RPMI8226 (cell line): ENCODE measurements around the gene MYL2.
A peak's percentile ranks its signal among the peaks of the same experiment; 100 is the strongest.
"Not testable (repeated sequence)": the region's sequence is repeated elsewhere in the genome, so short reads cannot be mapped to it uniquely, and the experiment has no call there.

Experiments used
- DNase-seq: peaks from one replicate; pipeline ENCODE4 v3.0.0-alpha.2; 2015

Gene MYL2

DNA sequence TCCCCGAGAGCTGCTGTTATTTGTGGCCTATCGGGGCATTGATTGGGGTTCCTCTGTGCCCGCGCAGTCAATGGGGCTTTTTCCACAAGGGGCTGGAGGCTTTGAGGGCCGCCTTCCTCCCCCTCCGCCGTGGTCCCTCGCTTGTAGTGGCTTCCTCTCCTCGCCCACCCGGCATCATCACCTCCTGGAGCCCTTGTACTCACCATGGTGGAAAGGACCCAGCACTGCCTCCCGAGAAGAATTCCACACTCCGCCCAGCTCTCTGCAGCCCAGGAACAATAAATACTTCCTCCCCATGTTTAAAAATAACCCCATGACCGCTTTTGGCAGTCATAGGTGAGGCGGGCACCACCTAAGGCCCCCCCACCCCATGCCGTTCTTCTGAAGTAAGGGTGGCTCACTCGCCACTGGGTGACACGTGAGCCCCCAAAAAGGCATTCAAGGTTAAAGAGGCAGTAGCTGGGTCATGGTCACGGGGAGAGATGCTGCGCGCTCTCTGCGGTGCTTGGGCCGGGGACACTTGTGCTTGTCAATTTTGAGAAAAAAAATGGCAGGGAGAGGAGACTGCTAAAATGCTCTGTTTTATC is at the start of gene MYL2:
TSS of gene MYL2 (minus strand) at position 256 of the 587 bp plus-strand sequence. CDS start at position 206, 50 bp downstream.
- no peak for DNase-seq

DNA sequence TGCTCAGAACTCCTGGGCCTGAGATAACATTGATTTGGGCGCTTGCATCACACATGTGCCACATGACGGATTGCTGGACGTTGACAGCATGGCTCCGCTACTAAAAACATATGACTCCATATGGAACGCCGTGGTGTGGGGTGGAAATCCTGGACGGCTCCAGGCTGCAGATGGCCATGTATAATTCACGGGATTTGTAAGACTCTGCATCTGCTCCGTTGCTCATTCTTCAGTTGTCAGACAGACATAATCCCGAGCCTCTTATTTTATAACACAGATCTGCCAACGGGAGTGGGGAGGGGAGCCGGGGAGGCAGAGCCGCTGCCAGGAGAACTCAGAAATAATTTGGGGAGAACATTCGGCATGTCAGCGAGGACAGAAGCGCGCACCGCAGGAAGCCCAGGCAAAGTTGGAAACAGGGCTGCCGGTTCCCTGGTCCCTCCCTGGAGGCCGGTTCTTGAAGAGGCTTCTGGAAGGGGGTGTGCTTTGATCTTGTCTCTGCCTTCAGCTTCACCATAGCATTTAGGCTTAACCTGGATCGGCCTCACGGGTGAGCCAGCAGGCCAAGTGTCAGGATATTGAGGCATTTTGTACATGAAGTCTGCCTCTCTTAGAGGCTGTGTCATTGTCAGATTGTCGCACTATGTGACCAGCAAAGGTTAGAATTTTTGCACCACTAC is 45.8 kb upstream of the MYL2 start:
- no peak for DNase-seq

DNA sequence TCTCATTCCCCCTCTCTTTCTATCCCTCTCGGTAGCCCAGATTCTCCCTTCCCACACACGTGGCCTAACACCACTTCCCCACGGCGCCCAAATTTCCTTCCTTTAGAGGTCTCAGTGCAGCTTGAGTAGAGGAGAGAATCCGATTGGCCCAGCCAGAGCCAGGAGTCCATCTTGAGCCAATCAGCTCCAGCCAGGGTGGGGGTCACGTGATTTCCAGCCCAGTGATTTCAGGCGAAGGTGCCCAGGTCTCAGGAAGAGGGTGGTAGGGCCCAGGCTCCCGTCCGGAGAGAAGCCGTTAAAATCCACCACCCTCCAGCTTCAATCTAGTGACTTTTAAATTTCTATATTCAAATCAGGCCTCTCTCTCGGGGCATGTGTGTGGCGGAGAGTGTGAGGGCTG is 45.2 kb upstream of the MYL2 start:
- no peak for DNase-seq

GRCh38 chr12:110960795-110961194 is 40.4 kb upstream of the MYL2 start:
- DNase-seq, result no peak

GRCh38 chr12:110957652-110958051 is 37.3 kb upstream of the MYL2 start:
- DNase-seq, result no peak

- DNase-seq, result no peak
These were observed 36.8 kb upstream of the MYL2 start for GRCh38 chr12:110957159-110957558.

GRCh38 chr12:110950867-110951266 is 30.5 kb upstream of the MYL2 start:
- DNase-seq, result not testable (repeated sequence)

DNA sequence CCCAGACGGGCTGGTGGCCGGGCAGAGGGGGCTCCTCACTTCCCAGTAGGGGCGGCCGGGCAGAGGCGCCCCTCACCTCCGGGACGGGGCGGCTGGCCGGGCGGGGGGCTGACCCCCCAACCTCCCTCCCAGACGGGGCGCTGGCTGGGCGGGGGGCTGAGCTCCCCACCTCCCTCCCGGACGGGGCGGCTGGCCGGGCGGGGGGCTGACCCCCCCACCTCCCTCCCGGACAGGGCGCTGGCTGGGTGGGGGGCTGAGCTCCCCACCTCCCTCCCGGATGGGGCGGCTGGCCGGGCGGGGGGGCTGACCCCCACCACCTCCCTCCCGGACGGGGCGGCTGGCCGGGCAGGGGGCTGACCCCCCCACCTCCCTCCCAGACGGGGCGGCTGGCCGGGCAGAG is 30.1 kb upstream of the MYL2 start:
- DNase-seq, result not testable (repeated sequence)

GRCh38 chr12:110948041-110948440 is 27.7 kb upstream of the MYL2 start:
- DNase-seq, result no peak

- no peak for DNase-seq
These were observed 23.0 kb upstream of the MYL2 start for GRCh38 chr12:110943373-110943772.

GRCh38 chr12:110941391-110941790 is 21.0 kb upstream of the MYL2 start:
- no peak for DNase-seq

DNA sequence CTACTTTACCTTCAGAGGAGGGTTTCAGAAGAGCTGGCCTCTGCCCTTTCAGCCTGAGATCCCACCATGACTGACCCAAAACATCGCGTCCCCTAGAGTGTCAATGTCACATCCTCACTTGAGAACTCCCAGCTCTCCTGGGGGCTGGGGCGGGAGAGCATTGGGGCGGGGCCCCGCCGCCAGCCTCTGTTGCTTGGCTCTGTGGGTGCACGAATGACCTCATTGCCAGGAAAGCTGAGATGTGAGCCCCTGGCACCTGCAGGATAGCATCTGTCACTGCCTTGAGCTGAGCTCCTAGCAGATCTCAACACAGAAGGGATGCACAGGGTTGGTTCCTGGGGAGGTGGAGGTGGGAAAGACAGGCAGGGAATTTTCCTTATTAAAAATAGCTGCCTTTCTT is 20.6 kb upstream of the MYL2 start:
- DNase-seq, result no peak

DNA sequence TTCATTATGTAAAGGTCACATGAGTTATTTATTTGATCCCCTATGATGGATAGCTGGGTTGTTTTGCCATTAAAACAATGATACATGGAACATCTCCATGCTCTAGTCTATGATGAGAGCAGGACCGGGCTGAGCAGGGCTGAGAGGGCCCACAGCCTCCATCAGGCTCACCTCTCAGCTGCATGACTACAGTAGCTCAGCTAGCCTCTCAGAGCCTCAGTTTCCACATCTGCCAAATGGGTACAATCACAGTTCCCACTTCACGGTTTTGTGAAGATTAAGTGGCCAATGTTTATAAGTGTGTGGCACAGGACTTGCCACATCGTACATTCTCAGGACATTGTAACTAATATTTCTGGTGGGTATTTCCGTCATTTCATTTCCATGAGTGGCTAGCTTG is 19.9 kb upstream of the MYL2 start:
- no peak for DNase-seq

- peak; percentile 64 for DNase-seq
These were observed 16.8 kb upstream of the MYL2 start for GRCh38 chr12:110937104-110937641.

GRCh38 chr12:110936367-110937103 is 16.2 kb upstream of the MYL2 start:
- DNase-seq, result no peak

- no peak for DNase-seq
These were observed 15.2 kb upstream of the MYL2 start for GRCh38 chr12:110935588-110935987.

- no peak for DNase-seq
These were observed 13.9 kb upstream of the MYL2 start for GRCh38 chr12:110934093-110934852.

DNA sequence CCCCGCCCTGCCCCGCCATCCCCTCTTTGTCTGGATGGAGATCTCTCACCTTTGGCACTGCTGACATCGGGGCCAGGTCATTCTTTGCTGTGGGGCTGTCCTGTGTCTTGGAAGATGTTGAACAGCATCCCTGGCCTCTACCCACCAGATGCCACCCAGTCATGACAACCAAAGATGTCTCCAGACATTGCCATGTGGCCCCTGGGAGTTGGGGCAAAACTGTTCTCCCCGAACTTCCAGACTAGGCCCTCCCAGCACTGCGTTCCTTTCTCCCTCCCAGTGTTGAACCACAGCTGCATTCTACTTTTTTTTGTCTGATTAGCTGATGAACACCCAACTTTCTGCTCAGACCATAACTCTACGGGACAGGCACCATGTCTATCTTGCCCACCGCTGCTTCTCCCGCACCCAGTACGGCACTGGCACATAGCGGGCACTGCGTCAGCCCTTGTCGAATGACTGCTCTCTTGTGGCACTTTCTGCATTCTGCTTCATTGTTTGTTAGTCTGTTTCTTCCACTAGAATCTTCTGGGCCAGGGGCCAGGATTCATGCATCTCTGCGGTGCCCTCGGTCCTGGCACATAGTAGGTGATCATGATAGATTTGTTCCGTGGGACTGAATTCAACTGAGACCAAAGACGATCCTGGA is 13.1 kb upstream of the MYL2 start:
- DNase-seq, result no peak

- peak; percentile 18 for DNase-seq
These were observed 11.7 kb upstream of the MYL2 start for GRCh38 chr12:110932046-110932445.

DNA sequence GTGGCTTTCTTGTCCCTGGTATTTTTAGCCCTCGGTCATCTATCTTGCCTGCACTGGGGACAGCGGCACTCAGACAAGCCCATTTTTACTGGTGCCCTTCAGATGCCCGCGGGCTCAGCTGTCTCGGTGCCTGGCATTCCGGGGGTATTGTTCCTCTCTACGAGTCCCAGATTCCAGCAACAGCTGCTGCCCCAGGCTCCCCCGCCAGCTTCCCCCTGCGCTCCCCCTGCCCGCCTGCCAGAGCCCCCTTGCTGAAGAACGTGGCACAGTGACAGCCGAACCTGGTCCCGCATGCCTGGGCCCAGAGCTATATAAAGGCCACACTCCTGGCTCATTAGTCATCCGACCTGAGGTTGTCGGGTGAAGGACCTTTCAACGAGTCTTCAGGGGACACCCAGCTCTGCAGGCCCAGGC is 10.9 kb upstream of the MYL2 start:
- DNase-seq, result no peak

DNA sequence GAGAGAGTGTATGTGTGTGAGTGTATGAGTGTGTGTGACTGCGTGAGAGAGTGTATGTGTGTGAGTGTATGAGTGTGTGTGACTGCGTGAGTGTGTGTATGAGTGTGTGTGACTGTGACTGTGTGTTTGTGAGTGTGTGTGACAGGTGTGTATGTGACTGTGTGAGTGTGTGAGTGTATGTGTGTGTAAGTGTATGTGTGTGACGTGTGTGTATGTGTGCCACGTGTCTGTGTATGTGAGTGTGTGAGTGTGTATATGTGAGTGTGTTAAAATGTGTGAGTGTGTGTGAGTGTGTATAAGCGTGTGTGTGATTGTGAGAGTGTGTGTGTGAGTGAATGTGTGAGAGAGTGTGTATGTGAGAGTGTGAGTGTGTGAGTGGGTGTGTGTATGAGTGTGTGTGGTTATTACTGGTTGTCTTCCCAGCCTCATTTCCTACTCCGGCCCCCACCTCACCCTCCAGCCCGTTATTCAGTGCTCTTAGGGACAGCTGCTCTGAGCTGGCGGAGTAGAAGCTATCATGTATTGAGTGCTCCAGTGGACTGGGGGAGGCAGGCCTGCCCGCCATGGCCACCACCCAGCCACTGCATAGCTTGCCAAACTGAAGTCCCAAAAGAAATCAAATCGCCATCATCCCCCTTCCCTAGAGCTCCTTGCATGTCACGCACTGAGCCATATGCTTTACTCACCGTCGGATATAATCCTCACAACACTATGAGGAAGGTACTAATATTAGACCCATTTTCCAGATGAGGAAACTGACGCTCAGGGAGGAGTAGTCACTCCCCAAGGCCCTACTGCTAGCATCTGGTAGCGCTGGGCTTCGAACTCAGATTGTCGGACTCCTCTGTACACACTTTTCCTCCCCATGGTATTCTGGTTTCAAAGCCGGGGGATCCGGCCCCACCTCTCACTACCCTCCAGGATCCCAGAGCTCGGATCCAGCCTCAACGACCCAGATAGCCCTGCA is 10.3 kb upstream of the MYL2 start:
- DNase-seq, result no peak
